Fibroblast of the conjunctiva (primary cell): ENCODE measurements around the gene MBOAT1.
"Not testable (repeated sequence)": the region's sequence is repeated elsewhere in the genome, so short reads cannot be mapped to it uniquely, and the experiment has no call there.

Experiments used
- DNase-seq: peaks from one replicate; pipeline ENCODE4 v3.0.0-alpha.2; 2010; ENCODE audit warnings: low read depth

Gene MBOAT1

GRCh38 chr6:20202699-20203302, 9.5 kb downstream of the MBOAT1 start:
- DNase-seq, result no peak

- DNase-seq, result no peak
These were observed 10.0 kb downstream of the MBOAT1 start for GRCh38 chr6:20202324-20202658.

DNA sequence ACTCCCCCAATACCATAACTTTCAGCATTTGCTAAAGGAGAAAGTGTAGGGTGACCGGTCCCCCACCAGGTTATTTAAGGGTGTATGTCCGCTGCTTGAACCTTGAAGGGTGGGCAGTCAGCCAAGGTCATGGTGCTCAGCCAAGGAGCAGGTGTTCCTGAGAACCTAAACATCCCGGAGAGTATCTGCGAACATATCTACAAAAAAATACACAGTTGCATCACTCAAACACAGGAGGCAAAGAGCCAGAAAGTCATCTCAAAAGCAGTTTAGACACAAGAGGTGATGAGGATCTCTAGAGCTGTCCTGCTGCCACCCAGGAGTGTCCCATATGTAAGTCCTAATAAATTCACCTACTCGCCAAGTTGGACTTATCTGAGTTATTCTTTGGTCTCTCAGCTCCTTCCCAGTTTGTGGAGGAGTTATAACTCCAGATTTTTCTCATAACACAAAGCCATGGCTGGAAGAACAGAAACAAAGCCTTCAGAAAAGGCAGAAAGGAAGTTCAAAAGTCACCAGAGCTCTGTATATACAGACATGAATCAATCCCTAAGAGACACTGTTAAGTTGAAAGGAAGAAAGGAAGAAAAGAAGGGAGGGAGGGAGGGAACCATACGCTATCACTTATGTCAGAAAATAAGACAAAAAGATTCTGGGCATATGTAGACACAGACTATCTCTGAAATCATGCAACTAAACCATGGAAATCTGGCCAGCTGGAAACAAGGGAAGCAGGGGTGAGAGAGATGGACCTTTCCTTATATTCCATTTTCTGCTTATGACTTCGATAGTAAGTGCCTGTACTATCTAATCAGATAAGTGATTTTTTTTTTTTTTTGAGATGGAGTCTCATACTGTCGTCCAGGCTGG, 11.3 kb downstream of the MBOAT1 start:
- no peak for DNase-seq

DNA sequence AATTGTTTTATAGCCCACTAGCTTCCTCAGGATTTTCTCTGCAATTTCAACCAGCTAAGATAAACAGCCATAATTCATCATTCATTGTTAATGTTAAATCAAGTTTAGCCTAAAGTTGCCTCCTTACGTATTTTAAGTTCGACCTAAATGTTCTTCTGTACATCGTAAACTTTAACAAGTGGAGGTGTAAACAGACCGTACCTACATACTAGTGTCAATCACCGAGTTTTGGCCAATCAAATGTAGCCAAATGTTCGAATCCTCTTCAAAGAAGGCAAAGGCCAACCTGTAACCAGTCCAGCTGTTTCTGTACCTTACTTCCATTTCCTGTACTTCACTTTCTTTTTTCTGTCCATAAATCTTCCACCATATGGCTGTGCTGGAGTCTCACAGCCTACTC, 13.5 kb downstream of the MBOAT1 start:
- no peak for DNase-seq

DNA sequence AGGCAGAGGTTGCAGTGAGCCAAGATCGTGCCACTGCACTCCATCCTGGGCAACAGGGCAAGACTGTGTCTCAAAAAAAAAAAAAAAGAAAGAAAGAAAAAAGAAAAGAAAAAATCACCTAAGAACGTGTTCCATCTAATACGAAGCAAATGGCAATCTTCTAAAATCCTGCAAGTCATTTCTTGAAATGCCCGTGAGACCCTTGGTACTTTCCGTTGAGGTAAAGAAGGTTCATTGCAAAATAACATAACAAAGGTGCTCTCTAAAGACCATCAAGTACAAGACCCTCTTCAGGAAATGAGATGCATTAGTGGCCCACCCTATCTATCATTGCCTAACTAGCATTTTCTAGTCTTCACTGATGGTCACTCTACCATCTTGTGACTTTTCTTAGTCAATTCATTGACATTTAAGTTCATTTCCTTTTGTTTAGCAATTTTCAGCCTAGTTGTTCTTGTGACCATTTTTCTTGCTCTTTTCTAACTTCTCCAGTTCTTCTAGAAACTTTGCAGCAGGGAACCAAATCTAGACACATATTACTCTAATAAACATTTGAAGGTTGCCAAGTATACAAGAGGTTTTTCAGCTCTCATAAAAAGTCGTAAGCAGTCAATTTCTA, 14.0 kb downstream of the MBOAT1 start:
- DNase-seq, result no peak

GRCh38 chr6:20197251-20197650, 15.0 kb downstream of the MBOAT1 start:
- DNase-seq, result no peak

- DNase-seq, result no peak
These were observed 19.6 kb downstream of the MBOAT1 start for GRCh38 chr6:20192625-20193024.

DNA sequence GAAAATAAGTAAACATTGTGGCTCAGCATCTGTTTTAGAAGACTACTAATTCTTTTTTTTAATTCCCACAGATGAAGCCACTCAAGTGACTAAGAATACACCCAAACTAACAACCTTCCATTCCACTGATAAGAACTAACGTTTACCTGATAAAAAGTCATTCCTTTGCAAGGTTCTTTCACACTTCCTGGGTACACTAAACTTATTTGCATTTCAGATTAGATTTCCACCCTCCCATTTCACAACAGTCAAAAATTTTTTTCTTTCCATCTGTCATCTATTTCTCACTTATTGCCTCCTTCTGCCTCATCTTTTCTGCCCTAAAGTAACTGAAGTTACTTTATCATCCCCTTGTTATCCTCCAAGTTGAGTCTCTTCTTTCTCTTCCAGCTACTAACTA, 20.3 kb downstream of the MBOAT1 start:
- DNase-seq, result no peak

- DNase-seq, result no peak
These were observed 23.6 kb downstream of the MBOAT1 start for GRCh38 chr6:20188630-20189075.

- no peak for DNase-seq
These were observed 25.3 kb downstream of the MBOAT1 start for GRCh38 chr6:20186981-20187380.

DNA sequence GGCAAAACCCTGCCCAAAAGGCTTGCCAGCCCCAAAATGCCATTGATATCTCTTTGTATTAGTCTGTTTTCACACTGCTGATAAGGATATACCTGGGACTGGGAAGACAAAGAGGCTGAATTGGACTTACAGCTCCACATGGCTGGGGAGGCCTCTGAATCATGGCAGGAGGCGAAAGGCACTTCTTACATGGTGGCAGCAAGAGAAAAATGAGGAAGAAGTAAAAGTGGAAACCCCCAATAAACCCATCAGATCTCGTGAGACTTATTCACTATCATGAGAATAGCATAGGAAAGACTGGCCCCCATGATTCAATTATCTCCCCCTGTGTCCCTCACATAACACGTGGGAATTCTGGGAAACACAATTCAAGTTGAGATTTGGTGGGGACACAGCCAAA, 28.6 kb downstream of the MBOAT1 start:
- no peak for DNase-seq

GRCh38 chr6:20182926-20183521, 29.2 kb downstream of the MBOAT1 start:
- DNase-seq, result no peak

GRCh38 chr6:20182069-20182468, 30.2 kb downstream of the MBOAT1 start:
- no peak for DNase-seq

GRCh38 chr6:20180935-20181334, 31.3 kb downstream of the MBOAT1 start:
- DNase-seq, result no peak

DNA sequence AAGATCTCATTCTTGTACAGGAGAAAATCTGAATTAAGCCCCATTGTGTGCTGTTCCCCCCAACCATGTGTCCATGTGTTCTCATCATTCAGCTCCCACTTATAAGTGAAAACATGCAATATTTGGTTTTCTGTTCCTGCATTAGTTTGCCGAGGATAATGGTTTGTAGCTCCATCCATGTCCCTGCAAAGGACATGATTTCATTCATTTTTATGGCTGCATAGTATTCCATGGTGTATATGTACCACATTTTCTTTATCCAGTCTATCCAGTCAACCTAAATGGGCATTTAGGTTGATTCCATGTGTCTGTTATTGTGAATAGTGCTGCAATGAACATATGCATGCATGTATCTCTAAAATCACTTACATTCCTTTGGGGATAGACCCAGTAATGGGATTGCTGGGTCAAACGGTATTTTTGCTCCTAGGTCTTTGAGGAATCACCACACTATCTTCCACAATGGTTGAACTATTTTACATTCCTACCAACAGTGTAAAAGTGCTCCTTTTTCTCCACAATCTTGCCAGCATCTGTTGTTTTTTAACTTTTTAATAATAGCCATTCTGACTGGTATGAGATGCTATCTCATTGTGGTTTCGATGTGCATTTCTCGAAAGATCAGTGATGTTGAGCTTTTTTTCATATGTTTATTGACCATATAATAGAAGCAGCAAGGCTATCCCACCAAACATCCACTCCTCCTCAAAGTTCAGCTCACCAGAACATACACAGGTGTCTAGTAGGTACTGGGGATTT, 32.8 kb downstream of the MBOAT1 start:
- DNase-seq, result not testable (repeated sequence)

DNA sequence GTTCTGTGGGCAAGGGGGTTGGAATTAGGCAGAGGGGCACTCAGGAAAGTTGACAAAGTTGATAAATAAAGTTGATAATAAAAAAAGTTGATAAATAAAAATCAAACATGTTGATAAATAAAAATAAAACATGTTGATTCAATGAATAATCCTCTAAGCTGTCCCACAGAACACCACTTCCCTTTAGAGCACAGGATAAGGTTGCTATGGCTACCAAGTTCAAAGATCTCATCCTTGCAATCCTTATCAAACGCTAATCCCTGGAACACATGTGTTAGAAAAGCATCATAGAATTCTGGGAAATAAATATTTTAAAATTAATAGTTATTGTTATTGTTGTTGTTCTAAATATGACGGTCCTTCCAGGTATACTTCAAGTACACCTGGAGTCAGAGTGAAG, 33.9 kb downstream of the MBOAT1 start:
- DNase-seq, result no peak

DNA sequence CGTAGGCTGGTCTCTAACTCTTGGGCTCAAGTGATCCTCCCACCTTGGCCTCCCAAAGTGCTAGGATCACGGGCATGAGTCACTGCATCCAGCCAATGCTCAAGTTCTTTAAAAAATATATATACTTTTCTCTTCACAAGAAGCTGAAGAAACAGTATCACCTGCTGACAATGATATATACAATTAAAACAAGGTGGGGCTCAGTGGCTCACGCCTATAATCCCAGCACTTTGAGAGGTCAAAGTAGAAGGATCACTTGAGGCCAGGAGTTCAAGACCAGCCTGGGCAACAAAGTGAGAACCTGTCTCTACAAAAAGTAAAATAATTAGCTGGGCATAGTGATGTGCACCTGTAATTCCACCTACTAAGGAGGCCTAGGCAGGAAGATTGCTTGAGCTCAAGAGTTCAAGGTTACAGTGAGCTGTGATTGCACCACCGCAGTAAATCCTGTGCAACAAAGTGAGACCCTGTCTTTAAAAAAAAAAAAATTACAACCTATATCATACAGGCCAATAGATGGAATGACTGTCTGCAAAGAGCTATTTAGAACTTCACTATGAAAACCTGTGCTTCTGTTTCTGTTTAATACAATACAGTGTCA, 36.4 kb downstream of the MBOAT1 start:
- DNase-seq, result no peak

- DNase-seq, result no peak
These were observed 38.2 kb downstream of the MBOAT1 start for GRCh38 chr6:20173833-20174792.

GRCh38 chr6:20172842-20173456, 39.3 kb downstream of the MBOAT1 start:
- no peak for DNase-seq
